Measurements from ENCODE around the gene ARPC5L. TPM values are rescaled to one million over a fixed set of nuclear protein-coding genes. Genes with fewer than 3 reads are reported as not detected.

The ARPC5L gene
- total RNA-seq, 4 donors from 2014 or later, result 34.8 to 45.5 (median 42.3) TPM

DNA sequence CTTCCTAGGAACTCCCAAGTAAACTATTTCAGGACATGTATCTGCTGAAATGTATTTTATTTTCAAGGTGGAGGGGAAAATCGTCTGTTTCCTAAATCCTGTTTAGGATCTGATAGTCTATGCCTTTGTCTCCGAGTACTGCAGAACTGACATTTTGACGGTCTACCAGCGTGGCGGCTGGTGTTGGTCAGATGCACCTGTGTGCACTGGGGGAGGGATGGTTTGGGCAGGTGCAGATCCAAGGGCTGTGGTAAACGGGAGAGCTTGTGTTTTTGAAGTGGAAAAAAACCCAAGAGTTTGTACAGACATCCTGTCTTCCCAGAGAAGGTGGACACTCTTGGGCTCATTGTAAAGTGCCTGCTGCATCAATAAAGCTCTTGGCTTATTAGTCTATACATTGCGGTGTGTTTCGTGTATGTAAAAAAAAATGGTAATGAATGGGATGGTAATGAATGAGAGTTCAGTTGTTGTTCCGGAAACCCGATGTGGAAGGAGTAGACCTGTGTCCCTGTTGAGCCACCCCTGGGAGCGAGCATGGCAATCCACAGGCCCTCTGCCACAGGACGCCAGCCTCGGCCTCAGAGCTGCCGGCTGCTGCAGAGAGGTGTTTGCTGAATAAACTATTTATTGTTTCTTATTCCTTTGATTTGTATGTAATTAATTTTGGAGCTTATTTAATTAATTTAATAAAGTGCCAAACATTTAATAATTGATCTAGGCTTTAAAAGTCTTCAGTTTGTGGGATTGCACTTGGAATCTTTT, 15.3 kb downstream of the ARPC5L start:
- no peak overlapping the region for H3K4me3 ChIP-seq (ENCODE audit: low read depth, poor library complexity, severe bottlenecking)
- 81 to 84% methylated on average over 14 of the region's 14 CpGs for WGBS, 2 donors
- DNase-seq (ENCODE audit: low spot score in 2 of 2), result no peak
- no peak for TF ChIP-seq POLR2A (IDR thresholded peaks at IDR 0.05)
- TF ChIP-seq, protein P1, sequence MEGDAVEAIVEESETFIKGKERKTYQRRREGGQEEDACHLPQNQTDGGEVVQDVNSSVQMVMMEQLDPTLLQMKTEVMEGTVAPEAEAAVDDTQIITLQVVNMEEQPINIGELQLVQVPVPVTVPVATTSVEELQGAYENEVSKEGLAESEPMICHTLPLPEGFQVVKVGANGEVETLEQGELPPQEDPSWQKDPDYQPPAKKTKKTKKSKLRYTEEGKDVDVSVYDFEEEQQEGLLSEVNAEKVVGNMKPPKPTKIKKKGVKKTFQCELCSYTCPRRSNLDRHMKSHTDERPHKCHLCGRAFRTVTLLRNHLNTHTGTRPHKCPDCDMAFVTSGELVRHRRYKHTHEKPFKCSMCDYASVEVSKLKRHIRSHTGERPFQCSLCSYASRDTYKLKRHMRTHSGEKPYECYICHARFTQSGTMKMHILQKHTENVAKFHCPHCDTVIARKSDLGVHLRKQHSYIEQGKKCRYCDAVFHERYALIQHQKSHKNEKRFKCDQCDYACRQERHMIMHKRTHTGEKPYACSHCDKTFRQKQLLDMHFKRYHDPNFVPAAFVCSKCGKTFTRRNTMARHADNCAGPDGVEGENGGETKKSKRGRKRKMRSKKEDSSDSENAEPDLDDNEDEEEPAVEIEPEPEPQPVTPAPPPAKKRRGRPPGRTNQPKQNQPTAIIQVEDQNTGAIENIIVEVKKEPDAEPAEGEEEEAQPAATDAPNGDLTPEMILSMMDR (IDR thresholded peaks at IDR 0.05), result no peak
- intact Hi-C loops (cut with DNase I; ENCODE audit: low total_unique reads), result no loop called here

DNA sequence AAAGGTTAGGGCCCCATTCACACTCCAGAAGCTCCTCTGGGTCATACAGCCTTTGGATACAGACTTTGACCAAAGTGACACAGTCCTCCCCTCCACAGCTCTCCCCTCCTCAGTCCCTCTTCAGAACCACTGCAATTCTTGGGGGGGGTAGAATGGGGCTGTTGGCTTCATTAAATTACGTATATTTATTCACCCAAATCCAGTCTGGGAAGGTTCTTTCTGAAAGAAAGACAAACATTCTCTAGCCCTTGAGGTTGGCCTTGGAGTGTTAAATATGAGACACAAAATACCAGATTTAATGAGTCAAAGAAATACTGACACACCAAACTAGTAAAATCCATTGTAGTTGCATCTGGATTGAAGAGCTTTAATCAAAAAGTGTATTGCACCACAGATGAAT, 16.1 kb downstream of the ARPC5L start:
- no peak for TF ChIP-seq POLR2A (IDR thresholded peaks at IDR 0.05)
- TF ChIP-seq, protein P1 (IDR thresholded peaks at IDR 0.05), result no peak
- H3K4me3 ChIP-seq (ENCODE audit: low read depth, poor library complexity, severe bottlenecking), result no peak overlapping the region
- 86 to 88% methylated on average over 1 of the region's 1 CpG for WGBS, 2 donors
- intact Hi-C loops (cut with DNase I; ENCODE audit: low total_unique reads), result no loop called here
- no peak for DNase-seq (ENCODE audit: low spot score in 2 of 2)

DNA sequence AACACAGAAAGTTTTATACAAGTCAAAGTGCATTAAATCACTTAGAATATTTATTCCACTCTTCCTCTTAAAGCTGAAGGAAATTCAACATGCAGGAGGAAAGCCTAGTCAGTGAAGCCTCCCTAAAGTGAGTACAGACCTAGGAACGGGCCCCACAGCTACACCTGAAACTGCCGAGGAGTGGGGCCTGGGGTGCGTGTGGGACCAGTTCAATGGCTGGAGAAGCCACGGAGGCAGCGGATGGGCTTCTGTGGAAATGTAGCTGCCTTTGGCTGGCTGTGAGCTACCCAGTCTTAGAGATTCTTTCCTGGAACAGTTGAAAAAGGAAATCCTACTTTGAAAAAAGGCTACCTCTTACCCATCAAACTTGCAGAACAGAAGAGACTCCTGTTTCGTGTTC, 16.6 kb downstream of the ARPC5L start:
- intact Hi-C loops (cut with DNase I; ENCODE audit: low total_unique reads), result no loop called here
- no peak overlapping the region for H3K4me3 ChIP-seq (ENCODE audit: low read depth, poor library complexity, severe bottlenecking)
- no peak for DNase-seq (ENCODE audit: low spot score in 2 of 2)
- TF ChIP-seq, protein P1 (IDR thresholded peaks at IDR 0.05), result no peak
- TF ChIP-seq POLR2A (IDR thresholded peaks at IDR 0.05), result no peak
- WGBS, 2 donors, result 86 to 89% methylated on average over 6 of the region's 6 CpGs

DNA sequence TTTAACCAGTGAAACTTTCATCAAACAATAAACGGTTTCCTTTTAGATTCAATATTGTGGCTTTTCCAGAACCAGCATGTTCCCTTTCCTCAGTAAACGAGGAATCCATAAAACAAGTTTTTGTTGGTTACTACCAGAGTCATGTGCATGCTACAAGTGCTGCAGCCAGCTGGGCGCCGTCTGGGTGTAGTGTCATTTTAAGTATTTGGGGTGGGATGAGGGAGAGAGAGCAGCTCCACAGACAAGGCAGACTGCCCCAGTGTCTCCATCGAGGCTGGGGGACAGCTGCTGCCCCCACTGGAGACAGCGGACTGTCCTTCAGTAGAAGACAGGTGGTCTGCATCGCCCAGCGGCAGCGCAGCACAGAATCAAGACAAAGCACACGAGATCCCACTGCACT, 17.3 kb downstream of the ARPC5L start:
- H3K4me3 ChIP-seq (ENCODE audit: low read depth, poor library complexity, severe bottlenecking), result no peak overlapping the region
- 72 to 80% methylated on average over 10 of the region's 10 CpGs for WGBS, 2 donors
- no peak for DNase-seq (ENCODE audit: low spot score in 2 of 2)
- TF ChIP-seq, protein P1 (IDR thresholded peaks at IDR 0.05), result no peak
- TF ChIP-seq POLR2A (IDR thresholded peaks at IDR 0.05), result no peak
- intact Hi-C loops (cut with DNase I; ENCODE audit: low total_unique reads), result no loop called here

DNA sequence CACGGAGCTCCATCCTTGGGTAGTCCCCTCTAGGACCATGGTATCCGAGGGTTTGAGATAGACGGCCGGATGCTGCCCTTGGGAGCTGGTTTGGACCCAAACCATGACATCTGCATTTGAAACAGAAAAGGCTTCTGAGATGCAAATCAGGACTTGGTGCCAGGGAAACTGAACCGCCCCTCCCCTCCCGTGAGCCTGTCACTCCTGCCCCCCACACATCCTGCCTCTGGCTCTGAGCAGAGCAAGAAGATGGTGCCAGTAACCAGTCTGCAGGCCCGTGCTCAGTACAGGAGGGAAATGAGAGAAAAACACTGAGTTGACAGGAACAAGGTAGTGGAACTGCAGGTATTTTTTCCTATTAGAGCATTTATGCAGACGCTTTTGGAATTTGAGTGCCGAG, 18.6 kb downstream of the ARPC5L start:
- H3K4me3 ChIP-seq (ENCODE audit: low read depth, poor library complexity, severe bottlenecking), result no peak overlapping the region
- 57 to 65% methylated on average over 9 of the region's 9 CpGs for WGBS, 2 donors
- TF ChIP-seq POLR2A (IDR thresholded peaks at IDR 0.05), result no peak
- TF ChIP-seq, protein P1 (IDR thresholded peaks at IDR 0.05), result no peak
- no peak for DNase-seq (ENCODE audit: low spot score in 2 of 2)
- intact Hi-C loops (cut with DNase I; ENCODE audit: low total_unique reads), result no loop called here
